Measurements from ENCODE around the gene PLA2G2C. TPM values are rescaled to one million over a fixed set of nuclear protein-coding genes. Genes with fewer than 3 reads are reported as not detected.
A peak's percentile ranks its signal among the peaks of the same experiment; 100 is the strongest.

Gene PLA2G2C
- total RNA-seq, 1 donor from 2014 or later, result not detected

DNA sequence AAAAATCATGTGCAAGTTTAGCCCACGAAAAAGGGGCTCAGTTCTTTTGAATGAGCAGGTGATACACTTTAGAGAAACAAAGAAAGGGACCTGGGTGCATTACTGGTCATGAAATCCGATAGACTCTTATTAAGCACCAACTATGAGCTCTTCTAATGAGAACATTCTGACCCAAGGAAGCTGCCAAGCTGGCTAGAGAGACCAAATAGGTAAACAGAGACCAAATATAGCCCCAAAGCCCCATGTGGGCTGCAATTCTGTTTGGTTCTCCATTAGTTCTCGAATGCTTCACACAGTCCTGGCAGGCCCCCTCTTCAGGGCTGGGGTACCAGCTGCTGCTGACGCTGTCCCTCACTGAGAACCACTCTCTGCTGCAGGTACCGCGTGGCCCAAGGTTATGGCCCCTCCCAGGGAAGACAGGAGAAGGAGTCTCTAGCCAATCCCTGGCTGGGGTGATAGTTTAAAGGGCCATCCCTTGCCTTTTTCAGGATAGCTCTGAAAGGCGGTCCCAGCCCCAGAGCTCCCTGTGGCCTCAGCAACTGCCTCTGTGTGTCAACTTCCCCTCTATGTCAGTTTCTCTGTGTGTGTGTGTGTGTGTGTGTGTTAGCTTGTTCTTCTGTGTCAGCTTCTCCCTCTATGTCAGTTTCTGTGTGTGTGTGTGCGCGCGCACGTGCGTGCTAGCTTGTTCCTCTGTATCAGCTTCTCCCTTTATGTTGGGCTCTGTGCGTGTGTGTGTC, 7.5 kb downstream of the PLA2G2C start:
- TF ChIP-seq, protein P1, sequence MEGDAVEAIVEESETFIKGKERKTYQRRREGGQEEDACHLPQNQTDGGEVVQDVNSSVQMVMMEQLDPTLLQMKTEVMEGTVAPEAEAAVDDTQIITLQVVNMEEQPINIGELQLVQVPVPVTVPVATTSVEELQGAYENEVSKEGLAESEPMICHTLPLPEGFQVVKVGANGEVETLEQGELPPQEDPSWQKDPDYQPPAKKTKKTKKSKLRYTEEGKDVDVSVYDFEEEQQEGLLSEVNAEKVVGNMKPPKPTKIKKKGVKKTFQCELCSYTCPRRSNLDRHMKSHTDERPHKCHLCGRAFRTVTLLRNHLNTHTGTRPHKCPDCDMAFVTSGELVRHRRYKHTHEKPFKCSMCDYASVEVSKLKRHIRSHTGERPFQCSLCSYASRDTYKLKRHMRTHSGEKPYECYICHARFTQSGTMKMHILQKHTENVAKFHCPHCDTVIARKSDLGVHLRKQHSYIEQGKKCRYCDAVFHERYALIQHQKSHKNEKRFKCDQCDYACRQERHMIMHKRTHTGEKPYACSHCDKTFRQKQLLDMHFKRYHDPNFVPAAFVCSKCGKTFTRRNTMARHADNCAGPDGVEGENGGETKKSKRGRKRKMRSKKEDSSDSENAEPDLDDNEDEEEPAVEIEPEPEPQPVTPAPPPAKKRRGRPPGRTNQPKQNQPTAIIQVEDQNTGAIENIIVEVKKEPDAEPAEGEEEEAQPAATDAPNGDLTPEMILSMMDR (IDR thresholded peaks at IDR 0.05), result no peak
- H3K36me3 ChIP-seq, result no peaks in the 10 kb centered on the region
- no peaks in the 10 kb centered on the region for H3K9me3 ChIP-seq
- DNase-seq (no peak), ATAC-seq (peak; percentile 25)
- no peaks in the 10 kb centered on the region for H3K27me3 ChIP-seq
- H3K4me1 ChIP-seq, result no peaks in the 10 kb centered on the region
- H3K27ac ChIP-seq, result no peak overlapping the region
- H3K4me3 ChIP-seq, result no peak overlapping the region
- intact Hi-C loops (cut with DNase I), result no loop called here

DNA sequence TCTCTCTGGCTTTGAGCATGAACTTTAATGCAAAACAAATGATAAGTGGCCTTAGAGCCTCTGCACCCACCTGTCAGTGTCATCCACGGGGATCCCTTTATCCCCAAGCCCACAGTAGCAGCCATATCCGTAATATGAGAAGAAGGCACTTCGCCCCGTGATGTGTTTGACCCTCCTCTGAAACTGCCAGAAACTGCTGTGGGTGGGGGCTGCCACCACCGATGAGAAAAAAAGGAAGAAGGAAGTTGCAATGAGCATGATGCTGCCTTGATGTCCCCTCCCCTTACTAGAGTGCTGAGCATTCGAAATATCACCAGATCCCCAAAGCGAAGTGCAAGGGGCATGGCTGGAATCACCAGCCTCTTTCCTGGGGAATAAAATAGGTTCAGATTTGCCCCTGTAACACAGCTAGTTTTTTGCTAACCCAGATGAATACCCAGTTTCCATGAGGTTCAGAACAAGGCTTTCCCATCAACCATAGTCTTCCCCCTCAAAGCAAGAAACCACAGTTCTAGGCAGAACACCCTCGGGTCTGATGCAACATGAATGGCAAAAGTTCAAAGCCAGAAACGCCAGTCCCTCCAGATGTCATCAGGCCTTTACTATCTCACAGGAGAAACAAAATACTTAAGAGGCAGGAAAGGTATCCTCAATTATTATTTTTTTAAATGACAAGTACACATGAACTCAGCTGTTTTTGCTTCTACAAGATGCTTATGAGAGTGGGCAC, 11.2 kb downstream of the PLA2G2C start:
- DNase-seq (no peak), ATAC-seq (no peak)
- Histone ChIP-seq H3K27ac (no peak overlapping the region), H3K9me3 (no peaks in the 10 kb centered on the region), H3K4me1 (no peaks in the 10 kb centered on the region), H3K4me3 (no peak overlapping the region), H3K36me3 (no peaks in the 10 kb centered on the region), H3K27me3 (no peaks in the 10 kb centered on the region)
- intact Hi-C loops (cut with DNase I), result no loop called here
- TF ChIP-seq, protein P1 (IDR thresholded peaks at IDR 0.05), result no peak

DNA sequence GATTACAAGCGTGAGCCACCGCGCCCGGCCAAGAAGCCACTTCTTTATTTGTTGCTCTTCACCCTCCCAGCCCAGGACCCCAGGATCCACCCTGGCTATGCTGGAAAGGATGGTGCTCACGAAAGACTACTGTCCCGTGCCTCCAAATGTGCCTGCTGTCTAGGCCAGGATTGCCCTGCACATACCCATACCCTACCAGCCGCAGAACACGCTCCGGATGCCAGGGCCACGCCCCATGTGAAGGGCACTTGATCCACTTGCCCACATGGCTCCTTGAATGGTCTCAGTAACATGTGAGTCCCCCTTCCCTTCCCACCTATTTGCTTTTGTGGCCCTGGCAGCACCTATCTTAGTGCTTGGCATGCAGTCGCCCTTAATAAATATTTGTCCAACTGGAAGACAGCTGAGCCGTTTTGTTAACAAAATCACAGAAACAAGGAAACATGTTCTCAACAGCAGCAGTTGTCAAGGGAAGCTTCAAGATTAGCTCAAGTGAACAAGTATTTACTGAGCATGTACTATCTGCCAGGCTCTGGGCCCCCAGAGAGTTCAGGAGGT, 14.2 kb downstream of the PLA2G2C start:
- no peak overlapping the region for H3K4me3 ChIP-seq
- H3K27me3 ChIP-seq, result no peaks in the 10 kb centered on the region
- H3K36me3 ChIP-seq, result no peaks in the 10 kb centered on the region
- TF ChIP-seq, protein P1 (IDR thresholded peaks at IDR 0.05), result no peak
- DNase-seq (peak; percentile 78), ATAC-seq (peak; percentile 69)
- no peaks in the 10 kb centered on the region for H3K9me3 ChIP-seq
- no peak overlapping the region for H3K27ac ChIP-seq
- H3K4me1 ChIP-seq, result no peaks in the 10 kb centered on the region
- intact Hi-C loops (cut with DNase I), result no loop called here

DNA sequence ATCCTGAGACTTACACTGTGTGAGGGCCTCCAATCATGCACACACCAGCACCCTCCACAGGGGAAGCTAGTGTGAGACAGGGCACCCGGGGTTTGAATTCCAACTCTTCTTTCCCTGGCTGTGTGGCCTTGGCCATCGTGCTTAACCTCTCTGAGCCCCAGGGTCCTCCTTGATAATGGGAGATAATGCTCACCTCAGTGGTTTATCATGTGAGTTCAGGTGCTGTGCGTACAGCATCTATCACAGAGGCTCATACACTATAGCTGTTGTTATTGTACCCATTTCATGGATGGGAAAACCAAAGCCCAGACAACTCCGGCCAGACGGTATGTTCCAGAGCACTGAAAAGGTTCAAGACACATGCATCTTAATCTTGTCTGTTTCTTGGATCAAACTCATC, 16.4 kb downstream of the PLA2G2C start:
- H3K36me3 ChIP-seq, result no peaks in the 10 kb centered on the region
- ATAC-seq (no peak), DNase-seq (no peak)
- intact Hi-C loops (cut with DNase I), result no loop called here
- H3K4me1 ChIP-seq, result peaks cover 10% of the 10 kb centered on the region
- H3K4me3 ChIP-seq, result no peak overlapping the region
- no peaks in the 10 kb centered on the region for H3K9me3 ChIP-seq
- H3K27ac ChIP-seq, result no peak overlapping the region
- TF ChIP-seq, protein P1 (IDR thresholded peaks at IDR 0.05), result no peak
- H3K27me3 ChIP-seq, result no peaks in the 10 kb centered on the region

DNA sequence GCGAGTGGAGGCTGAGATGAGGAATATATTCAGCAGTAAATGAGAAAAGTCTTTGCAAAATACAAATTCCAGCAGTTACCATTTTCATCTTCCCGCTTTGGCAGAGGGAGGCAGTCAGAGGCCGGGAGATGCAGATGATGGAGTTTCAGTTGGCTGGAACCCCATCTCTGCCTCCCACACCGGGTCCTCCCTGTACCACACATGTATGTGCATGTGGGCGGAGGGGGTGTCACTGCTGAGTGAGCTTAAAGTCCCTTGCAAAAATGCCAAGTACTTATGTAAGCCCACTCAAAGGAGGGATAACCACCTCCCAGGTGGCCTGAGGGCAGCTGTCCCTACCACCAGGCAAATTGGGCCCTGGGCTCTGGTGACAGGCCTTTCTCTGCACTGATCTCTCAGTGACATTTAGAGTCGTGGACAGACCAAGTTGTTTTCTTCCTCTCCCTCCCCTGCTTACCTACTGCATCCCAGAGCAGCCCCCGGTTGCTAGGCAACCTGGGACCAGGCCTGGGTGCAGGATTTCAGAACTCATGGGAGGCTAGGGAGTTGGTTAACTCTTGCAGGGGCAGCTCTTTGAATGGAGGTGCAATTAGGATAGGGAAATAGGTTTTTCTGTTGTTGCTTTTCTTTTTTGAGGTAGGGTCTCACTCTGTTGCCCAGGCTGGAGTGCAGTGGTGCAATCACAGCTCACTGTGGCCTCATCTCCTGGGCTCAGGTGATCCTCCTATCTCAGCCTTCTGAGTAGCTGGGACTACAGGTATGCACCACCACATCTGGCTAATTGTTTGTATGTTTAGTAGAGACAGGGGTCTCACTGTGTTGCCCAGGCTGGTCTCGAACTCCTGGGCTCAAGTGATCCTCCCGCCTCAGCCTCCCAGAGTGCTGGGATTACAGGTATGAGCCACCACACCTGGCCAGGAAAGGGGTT, 17.5 kb downstream of the PLA2G2C start:
- Histone ChIP-seq H3K9me3 (no peaks in the 10 kb centered on the region), H3K27ac (no peak overlapping the region), H3K4me1 (peaks cover 11% of the 10 kb centered on the region), H3K36me3 (no peaks in the 10 kb centered on the region), H3K4me3 (no peak overlapping the region), H3K27me3 (no peaks in the 10 kb centered on the region)
- DNase-seq, result no peak
- ATAC-seq, result no peak
- TF ChIP-seq, protein P1 (IDR thresholded peaks at IDR 0.05), result no peak
- intact Hi-C loops (cut with DNase I), result no loop called here
